ENCODE data around the gene TBC1D23. TPM values are rescaled to one million over a fixed set of nuclear protein-coding genes. Genes with fewer than 3 reads are reported as not detected.
A peak's percentile ranks its signal among the peaks of the same experiment; 100 is the strongest.
"Not testable (repeated sequence)": the region's sequence is repeated elsewhere in the genome, so short reads cannot be mapped to it uniquely, and the experiment has no call there.

Gene TBC1D23
- total RNA-seq, 1 donor = 76.4 TPM

DNA sequence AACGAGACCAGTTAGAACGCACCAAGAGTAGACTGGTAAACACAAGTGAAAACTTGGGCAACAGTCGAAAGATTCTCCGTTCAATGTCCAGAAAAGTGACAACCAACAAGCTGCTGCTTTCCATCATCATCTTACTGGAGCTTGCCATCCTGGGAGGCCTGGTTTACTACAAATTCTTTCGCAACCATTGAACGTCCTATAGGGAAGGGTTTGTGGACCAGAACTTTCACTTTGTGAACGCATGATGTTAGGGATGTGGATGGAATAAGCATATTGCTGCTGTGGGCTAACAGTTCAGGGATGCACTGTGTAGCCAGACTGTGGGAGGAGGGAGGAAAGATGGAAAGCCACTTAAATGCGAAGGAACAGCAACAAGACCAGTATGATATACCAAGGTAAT, 34.9 kb upstream of the TBC1D23 start:
- no peak for DNase-seq (ENCODE audit: low read depth)
- TF ChIP-seq, protein P1, sequence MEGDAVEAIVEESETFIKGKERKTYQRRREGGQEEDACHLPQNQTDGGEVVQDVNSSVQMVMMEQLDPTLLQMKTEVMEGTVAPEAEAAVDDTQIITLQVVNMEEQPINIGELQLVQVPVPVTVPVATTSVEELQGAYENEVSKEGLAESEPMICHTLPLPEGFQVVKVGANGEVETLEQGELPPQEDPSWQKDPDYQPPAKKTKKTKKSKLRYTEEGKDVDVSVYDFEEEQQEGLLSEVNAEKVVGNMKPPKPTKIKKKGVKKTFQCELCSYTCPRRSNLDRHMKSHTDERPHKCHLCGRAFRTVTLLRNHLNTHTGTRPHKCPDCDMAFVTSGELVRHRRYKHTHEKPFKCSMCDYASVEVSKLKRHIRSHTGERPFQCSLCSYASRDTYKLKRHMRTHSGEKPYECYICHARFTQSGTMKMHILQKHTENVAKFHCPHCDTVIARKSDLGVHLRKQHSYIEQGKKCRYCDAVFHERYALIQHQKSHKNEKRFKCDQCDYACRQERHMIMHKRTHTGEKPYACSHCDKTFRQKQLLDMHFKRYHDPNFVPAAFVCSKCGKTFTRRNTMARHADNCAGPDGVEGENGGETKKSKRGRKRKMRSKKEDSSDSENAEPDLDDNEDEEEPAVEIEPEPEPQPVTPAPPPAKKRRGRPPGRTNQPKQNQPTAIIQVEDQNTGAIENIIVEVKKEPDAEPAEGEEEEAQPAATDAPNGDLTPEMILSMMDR (IDR thresholded peaks at IDR 0.05; ENCODE audit: insufficient read depth, low read length) = no peak
- no peak overlapping the region for H3K4me3 ChIP-seq (ENCODE audit: low read depth, low read length)

DNA sequence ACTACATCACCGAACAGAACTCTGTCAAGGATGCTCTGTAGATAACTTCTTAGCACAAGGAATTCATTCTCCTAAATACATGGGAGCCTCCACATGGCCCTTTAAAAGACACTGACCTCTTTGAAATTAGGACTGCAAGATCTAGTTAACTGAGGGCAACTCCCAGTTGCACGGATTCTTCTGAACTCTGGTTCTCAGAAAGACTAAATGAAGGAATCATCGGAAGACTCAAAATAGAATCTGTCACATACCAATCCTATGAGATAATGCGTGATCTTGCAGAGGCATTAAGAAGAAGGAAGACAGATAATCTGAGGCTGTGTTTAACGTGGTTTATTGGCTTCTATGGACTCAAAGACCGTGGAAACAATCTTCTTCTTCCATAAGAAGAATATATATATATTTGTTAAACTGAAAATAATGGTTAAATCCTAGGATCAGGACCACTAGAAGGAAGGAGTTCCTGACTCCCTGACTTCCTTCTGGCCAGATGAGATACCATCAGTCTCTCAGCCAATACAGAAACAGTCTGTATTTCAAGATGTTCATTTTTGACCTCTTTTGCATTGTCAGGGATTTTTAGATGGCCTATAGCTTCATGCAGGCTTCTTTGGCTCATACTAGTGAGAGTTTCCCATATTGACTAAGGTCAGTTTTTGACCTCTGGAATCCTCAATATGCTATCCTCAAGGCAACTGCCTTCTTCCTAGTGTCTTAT, 33.9 kb upstream of the TBC1D23 start:
- no peak overlapping the region for H3K4me3 ChIP-seq (ENCODE audit: low read depth, low read length)
- peak; percentile 33 for DNase-seq (ENCODE audit: low read depth)
- TF ChIP-seq, protein P1 (IDR thresholded peaks at IDR 0.05; ENCODE audit: insufficient read depth, low read length) = no peak

DNA sequence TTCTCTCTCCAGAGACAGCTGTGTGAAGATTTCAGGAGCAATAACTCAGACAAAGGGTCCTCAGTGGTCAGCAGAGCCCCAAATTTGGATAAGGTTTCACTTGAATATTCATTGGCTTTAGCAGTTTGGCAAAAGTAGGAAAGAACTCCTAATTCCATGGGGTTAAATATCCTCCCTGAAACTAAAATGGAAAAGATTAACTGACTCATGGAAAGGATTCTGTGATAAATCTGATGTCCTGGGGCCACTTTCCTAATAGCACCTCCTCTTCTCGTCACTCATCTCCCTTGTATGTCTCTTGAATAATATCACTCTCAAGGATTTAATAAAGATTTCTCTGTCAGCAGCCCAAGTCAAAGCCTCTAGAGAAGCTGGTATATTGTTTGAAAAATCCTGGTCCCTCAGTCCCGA, 33.3 kb upstream of the TBC1D23 start:
- H3K4me3 ChIP-seq (ENCODE audit: low read depth, low read length) = no peak overlapping the region
- TF ChIP-seq, protein P1 (IDR thresholded peaks at IDR 0.05; ENCODE audit: insufficient read depth, low read length) = no peak
- no peak for DNase-seq (ENCODE audit: low read depth)

DNA sequence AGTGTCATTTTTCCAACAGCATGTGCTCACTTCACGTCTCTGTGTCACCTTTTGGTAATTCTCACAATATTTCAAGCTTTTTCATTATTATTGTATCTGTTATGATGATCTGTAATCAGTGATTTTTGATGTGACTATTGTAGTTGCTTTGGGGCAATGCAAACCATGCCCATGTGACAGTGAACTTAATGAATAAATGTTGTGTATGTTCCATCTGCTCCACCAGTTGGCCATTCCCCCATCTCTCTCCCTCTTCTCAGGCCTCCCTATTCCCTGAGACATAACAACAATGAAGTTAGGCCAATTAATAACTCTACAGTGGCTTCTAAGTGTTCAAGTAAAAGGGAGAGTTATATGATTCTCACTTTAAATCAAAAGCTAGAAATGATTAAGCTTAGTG, 32.5 kb upstream of the TBC1D23 start:
- TF ChIP-seq, protein P1 (IDR thresholded peaks at IDR 0.05; ENCODE audit: insufficient read depth, low read length) = no peak
- DNase-seq (ENCODE audit: low read depth) = no peak
- no peak overlapping the region for H3K4me3 ChIP-seq (ENCODE audit: low read depth, low read length)

DNA sequence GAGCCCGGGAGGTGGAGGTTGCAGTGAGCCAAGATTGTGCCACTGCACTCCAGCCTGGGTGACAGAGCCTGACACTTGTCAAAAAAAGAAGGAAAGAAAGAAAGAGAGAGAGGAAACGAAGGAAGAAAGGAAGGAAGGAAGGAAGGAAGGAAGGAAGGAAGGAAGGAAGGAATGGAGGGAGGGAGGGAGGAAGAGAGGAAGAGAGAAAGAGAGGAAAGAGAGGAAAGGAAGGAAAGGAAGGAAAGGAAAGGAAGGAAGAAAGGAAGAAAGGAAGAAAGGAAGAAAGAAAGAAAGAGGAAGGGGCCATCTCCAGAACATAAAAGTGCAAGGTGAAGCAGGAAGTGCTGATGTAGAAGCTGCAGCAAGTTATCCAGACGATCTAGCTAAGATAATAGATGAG, 31.6 kb upstream of the TBC1D23 start:
- DNase-seq (ENCODE audit: low read depth); H3K4me3 ChIP-seq (ENCODE audit: low read depth, low read length): not testable (repeated sequence)

DNA sequence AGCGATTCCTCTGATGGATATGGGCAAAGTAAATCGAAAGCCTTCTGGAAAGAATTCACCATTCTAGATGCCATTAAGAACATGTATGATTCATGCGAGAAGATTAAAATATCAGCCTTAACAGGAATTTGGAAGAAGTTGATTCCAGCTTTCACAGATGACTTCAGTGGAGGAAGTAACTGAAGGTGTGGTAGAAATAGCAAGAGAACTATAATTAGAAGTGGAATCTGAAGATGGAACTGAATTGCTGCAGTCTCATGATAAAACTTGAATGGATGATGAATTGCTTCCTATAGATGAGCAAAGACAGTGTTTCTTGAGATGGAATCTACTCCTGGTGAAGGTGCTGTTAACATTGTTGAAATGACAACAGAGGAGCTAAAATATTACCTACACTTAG, 30.1 kb upstream of the TBC1D23 start:
- DNase-seq (ENCODE audit: low read depth) = peak; percentile 30
- TF ChIP-seq, protein P1 (IDR thresholded peaks at IDR 0.05; ENCODE audit: insufficient read depth, low read length) = no peak
- H3K4me3 ChIP-seq (ENCODE audit: low read depth, low read length) = no peak overlapping the region

DNA sequence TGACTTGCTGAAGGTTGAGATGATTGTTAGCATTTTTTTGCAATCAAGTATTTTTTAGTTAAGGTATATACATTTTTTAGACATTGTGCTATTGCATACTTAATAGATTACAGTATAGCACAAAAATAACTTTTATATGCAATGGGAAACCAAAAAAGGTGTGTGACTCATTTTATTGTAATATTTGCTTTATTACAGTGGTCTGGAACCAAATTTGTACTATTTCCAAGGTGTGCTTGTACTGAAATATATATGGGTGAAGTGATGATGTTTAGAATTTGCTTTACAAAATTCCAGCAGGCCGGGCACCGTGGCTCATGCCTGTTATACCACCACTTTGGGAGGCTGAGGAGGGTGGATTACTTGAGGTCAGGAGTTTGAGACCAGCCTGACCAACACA, 29.1 kb upstream of the TBC1D23 start:
- peak; percentile 30 for DNase-seq (ENCODE audit: low read depth)
- TF ChIP-seq, protein P1 (IDR thresholded peaks at IDR 0.05; ENCODE audit: insufficient read depth, low read length) = no peak
- no peak overlapping the region for H3K4me3 ChIP-seq (ENCODE audit: low read depth, low read length)

Data from fibroblast of the aortic adventitia (primary cell).